ENCODE data around the gene ADGRA1.

ADGRA1 gene

GRCh38 chr10:133131053-133131452 is 43.3 kb downstream of the ADGRA1 start:
- Histone ChIP-seq H3K9me3 (ENCODE audit: low read length) (no peaks in the 10 kb centered on the region), H3K4me2 (ENCODE audit: low read length) (no peak overlapping the region), H3K27ac (ENCODE audit: low read depth, low read length, poor library complexity, severe bottlenecking) (no peak overlapping the region), H4K20me1 (ENCODE audit: insufficient read depth, low read length) (no peaks in the 10 kb centered on the region), H3K9me2 (ENCODE audit: low read depth, low read length) (no peaks in the 10 kb centered on the region), H3F3A (ENCODE audit: insufficient read depth, low read length) (no peaks in the 10 kb centered on the region), H3K27me3 (ENCODE audit: insufficient read depth, low read length) (no peaks in the 10 kb centered on the region), H3K9ac (ENCODE audit: low read length) (no peak overlapping the region), H3K4me3 (ENCODE audit: low read depth, low read length, poor library complexity, severe bottlenecking) (no peak overlapping the region), H2AFZ (ENCODE audit: low read length) (no peak overlapping the region), H3K4me1 (ENCODE audit: insufficient read depth, low read length, severe bottlenecking) (no peaks in the 10 kb centered on the region), H3K36me3 (ENCODE audit: insufficient read depth, low read length) (no peaks in the 10 kb centered on the region), H3K79me2 (ENCODE audit: insufficient read depth, low read length) (no peaks in the 10 kb centered on the region)
- no peak for TF ChIP-seq EZH2 (IDR thresholded peaks at IDR 0.05; ENCODE audit: borderline replicate concordance, low read length)
- no peak for TF ChIP-seq CTCF (IDR thresholded peaks at IDR 0.05; ENCODE audit: low read length)

GRCh38 chr10:133131734-133132472 is 44.2 kb downstream of the ADGRA1 start:
- Histone ChIP-seq H2AFZ (ENCODE audit: low read length) (no peak overlapping the region), H3K4me2 (ENCODE audit: low read length) (no peak overlapping the region), H3K36me3 (ENCODE audit: insufficient read depth, low read length) (no peaks in the 10 kb centered on the region), H3K79me2 (ENCODE audit: insufficient read depth, low read length) (no peaks in the 10 kb centered on the region), H3K27me3 (ENCODE audit: insufficient read depth, low read length) (no peaks in the 10 kb centered on the region), H3K9me3 (ENCODE audit: low read length) (no peaks in the 10 kb centered on the region), H3K9me2 (ENCODE audit: low read depth, low read length) (no peaks in the 10 kb centered on the region), H3K4me1 (ENCODE audit: insufficient read depth, low read length, severe bottlenecking) (no peaks in the 10 kb centered on the region), H3K4me3 (ENCODE audit: low read depth, low read length, poor library complexity, severe bottlenecking) (no peak overlapping the region), H3K9ac (ENCODE audit: low read length) (no peak overlapping the region), H4K20me1 (ENCODE audit: insufficient read depth, low read length) (no peaks in the 10 kb centered on the region), H3F3A (ENCODE audit: insufficient read depth, low read length) (no peaks in the 10 kb centered on the region), H3K27ac (ENCODE audit: low read depth, low read length, poor library complexity, severe bottlenecking) (no peak overlapping the region)
- TF ChIP-seq EZH2 (IDR thresholded peaks at IDR 0.05; ENCODE audit: borderline replicate concordance, low read length) (no peak), CTCF (IDR thresholded peaks at IDR 0.05; ENCODE audit: low read length) (no peak)

- Histone ChIP-seq H3K4me1 (ENCODE audit: insufficient read depth, low read length, severe bottlenecking) (no peaks in the 10 kb centered on the region), H3K36me3 (ENCODE audit: insufficient read depth, low read length) (no peaks in the 10 kb centered on the region), H3K9me3 (ENCODE audit: low read length) (no peaks in the 10 kb centered on the region), H3K27ac (ENCODE audit: low read depth, low read length, poor library complexity, severe bottlenecking) (no peak overlapping the region), H3K79me2 (ENCODE audit: insufficient read depth, low read length) (no peaks in the 10 kb centered on the region), H3K4me3 (ENCODE audit: low read depth, low read length, poor library complexity, severe bottlenecking) (no peak overlapping the region), H3K4me2 (ENCODE audit: low read length) (no peak overlapping the region), H3F3A (ENCODE audit: insufficient read depth, low read length) (no peaks in the 10 kb centered on the region), H3K27me3 (ENCODE audit: insufficient read depth, low read length) (no peaks in the 10 kb centered on the region), H4K20me1 (ENCODE audit: insufficient read depth, low read length) (no peaks in the 10 kb centered on the region), H3K9ac (ENCODE audit: low read length) (no peak overlapping the region), H2AFZ (ENCODE audit: low read length) (no peak overlapping the region), H3K9me2 (ENCODE audit: low read depth, low read length) (no peaks in the 10 kb centered on the region)
- TF ChIP-seq EZH2 (IDR thresholded peaks at IDR 0.05; ENCODE audit: borderline replicate concordance, low read length), result no peak
- TF ChIP-seq CTCF (IDR thresholded peaks at IDR 0.05; ENCODE audit: low read length), result no peak
These were observed 45.0 kb downstream of the ADGRA1 start for GRCh38 chr10:133132473-133133291.

Measured in OCI-LY1 (cell line).